C4-2B (cell line): ENCODE measurements around the gene RNLS.

Experiments used
- ZFX ChIP-seq: fragments of 450-650 bp; IDR thresholded peaks from 2 replicates; pipeline ENCODE4 v1.6.1; 2017
- TF ChIP-seq, protein P1 (sequence below): fragments of 450-650 bp; conservative IDR thresholded peaks from 2 replicates; pipeline ENCODE4 v1.5.1; 2017; ENCODE audit warnings: mild to moderate bottlenecking

DNA sequence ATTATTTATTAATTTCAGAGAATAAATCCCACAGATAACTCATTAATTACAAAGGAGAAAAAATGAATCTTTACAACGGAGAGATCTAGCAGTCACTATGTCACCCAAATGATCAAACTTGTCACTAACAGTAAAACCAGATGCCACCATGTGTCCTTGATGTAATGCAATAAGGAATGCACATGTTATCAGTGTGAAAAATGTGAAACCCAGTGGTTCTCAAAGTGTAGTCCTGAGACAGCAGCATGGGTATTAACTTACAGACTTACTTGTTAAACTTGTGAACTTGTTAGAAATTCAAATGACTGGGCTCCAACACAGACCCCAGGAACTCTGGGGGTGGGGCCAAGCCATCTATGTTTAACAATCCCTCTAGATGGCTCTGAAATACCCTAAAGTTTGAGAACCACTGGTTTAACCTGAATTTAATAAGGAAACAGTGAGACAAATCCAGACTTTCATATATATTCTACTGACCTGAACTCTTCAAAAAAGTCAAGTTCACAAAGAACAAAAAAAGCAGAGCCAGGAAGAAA, 77.4 kb downstream of the RNLS start:
- TF ChIP-seq, protein P1, sequence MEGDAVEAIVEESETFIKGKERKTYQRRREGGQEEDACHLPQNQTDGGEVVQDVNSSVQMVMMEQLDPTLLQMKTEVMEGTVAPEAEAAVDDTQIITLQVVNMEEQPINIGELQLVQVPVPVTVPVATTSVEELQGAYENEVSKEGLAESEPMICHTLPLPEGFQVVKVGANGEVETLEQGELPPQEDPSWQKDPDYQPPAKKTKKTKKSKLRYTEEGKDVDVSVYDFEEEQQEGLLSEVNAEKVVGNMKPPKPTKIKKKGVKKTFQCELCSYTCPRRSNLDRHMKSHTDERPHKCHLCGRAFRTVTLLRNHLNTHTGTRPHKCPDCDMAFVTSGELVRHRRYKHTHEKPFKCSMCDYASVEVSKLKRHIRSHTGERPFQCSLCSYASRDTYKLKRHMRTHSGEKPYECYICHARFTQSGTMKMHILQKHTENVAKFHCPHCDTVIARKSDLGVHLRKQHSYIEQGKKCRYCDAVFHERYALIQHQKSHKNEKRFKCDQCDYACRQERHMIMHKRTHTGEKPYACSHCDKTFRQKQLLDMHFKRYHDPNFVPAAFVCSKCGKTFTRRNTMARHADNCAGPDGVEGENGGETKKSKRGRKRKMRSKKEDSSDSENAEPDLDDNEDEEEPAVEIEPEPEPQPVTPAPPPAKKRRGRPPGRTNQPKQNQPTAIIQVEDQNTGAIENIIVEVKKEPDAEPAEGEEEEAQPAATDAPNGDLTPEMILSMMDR, result no peak
- TF ChIP-seq ZFX, result no peak
